Stimulated activated CD8-positive, alpha-beta memory T cell treated with anti-CD3 and anti-CD28 coated beads, Interleukin-2, amount 100 ng/mL, for 1 hour (primary cell): ENCODE data around the gene SIX1.

Source experiments
- DNase-seq, 2 donors: peaks; one replicate each; pipeline ENCODE4 v3.0.0-alpha.2; 2020; ENCODE audit warnings: low read depth in 2 of 2

SIX1 gene

GRCh38 chr14:60648934-60649874, at the start of gene SIX1:
TSS of gene SIX1 (minus strand) at chr14:60649477. CDS start at chr14:60649189, 288 bp downstream.
- no peak for DNase-seq

- no peak for DNase-seq
Measured at GRCh38 chr14:60695327-60695726, 46.0 kb upstream of the SIX1 start.

GRCh38 chr14:60691383-60692113, 42.3 kb upstream of the SIX1 start:
- DNase-seq, result no peak

- no peak for DNase-seq
Measured at GRCh38 chr14:60686865-60687264, 37.6 kb upstream of the SIX1 start.

GRCh38 chr14:60684203-60684602, 34.9 kb upstream of the SIX1 start:
- no peak for DNase-seq

- DNase-seq, result no peak
Measured at GRCh38 chr14:60681271-60681670, 32.0 kb upstream of the SIX1 start.

- DNase-seq, result no peak
Measured at GRCh38 chr14:60680511-60680910, 31.2 kb upstream of the SIX1 start.

- DNase-seq, result no peak
Measured at GRCh38 chr14:60679566-60680258, 30.4 kb upstream of the SIX1 start.

- no peak for DNase-seq
Measured at GRCh38 chr14:60677701-60678100, 28.4 kb upstream of the SIX1 start.

- DNase-seq, result no peak
Measured at GRCh38 chr14:60670989-60671388, 21.7 kb upstream of the SIX1 start.

GRCh38 chr14:60668431-60669112, 19.3 kb upstream of the SIX1 start:
- DNase-seq, result no peak

- DNase-seq, result no peak
Measured at GRCh38 chr14:60665177-60665550, 15.9 kb upstream of the SIX1 start.

GRCh38 chr14:60662982-60663381, 13.7 kb upstream of the SIX1 start:
- DNase-seq, result no peak

- DNase-seq, result no peak
Measured at GRCh38 chr14:60661721-60662120, 12.4 kb upstream of the SIX1 start.

- no peak for DNase-seq
Measured at GRCh38 chr14:60658909-60659585, 9.8 kb upstream of the SIX1 start.

GRCh38 chr14:60658211-60658690, 9.0 kb upstream of the SIX1 start:
- DNase-seq, result no peak

- DNase-seq, result no peak
Measured at GRCh38 chr14:60657456-60658210, 8.4 kb upstream of the SIX1 start.

- DNase-seq, result no peak
Measured at GRCh38 chr14:60656686-60657455, 7.6 kb upstream of the SIX1 start.

GRCh38 chr14:60655898-60656685, 6.8 kb upstream of the SIX1 start:
- no peak for DNase-seq
